ENCODE measurements around the gene RALGPS1.

DNA sequence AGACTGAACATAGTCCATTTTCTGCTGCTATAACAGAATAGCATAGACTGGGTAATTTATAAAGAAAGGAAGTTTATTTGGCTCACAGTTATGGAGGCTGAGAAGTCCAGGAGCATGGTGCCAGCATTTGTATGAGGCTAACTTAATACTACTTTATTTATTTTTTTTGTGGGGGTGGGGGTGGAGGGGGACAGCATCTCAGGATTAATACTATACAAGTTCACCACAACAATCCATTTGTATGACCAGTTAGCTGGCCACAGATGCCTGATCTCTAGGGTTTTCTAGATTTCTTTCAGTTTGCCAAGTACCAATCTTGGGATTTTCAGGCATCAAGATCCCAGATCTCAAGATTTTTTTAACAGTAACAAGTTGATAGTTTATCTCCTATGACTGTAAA is 187.6 kb downstream of the RALGPS1 start:
- TF ChIP-seq, protein P1, sequence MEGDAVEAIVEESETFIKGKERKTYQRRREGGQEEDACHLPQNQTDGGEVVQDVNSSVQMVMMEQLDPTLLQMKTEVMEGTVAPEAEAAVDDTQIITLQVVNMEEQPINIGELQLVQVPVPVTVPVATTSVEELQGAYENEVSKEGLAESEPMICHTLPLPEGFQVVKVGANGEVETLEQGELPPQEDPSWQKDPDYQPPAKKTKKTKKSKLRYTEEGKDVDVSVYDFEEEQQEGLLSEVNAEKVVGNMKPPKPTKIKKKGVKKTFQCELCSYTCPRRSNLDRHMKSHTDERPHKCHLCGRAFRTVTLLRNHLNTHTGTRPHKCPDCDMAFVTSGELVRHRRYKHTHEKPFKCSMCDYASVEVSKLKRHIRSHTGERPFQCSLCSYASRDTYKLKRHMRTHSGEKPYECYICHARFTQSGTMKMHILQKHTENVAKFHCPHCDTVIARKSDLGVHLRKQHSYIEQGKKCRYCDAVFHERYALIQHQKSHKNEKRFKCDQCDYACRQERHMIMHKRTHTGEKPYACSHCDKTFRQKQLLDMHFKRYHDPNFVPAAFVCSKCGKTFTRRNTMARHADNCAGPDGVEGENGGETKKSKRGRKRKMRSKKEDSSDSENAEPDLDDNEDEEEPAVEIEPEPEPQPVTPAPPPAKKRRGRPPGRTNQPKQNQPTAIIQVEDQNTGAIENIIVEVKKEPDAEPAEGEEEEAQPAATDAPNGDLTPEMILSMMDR (IDR thresholded peaks at IDR 0.05; ENCODE audit: low read depth, low read length) = no peak
- TF ChIP-seq, protein P2, sequence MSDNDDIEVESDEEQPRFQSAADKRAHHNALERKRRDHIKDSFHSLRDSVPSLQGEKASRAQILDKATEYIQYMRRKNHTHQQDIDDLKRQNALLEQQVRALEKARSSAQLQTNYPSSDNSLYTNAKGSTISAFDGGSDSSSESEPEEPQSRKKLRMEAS (IDR thresholded peaks at IDR 0.05; ENCODE audit: low read depth, low read length) = no peak
